H7 (cell line): ENCODE measurements around the gene OR4D6. TPM values are rescaled to one million over a fixed set of nuclear protein-coding genes. Genes with fewer than 3 reads are reported as not detected.

ENCODE experiments used
- DNase-seq: peaks from one replicate; pipeline ENCODE4 v3.0.0; 2012
- H3K27me3 ChIP-seq: 2 replicates; pipeline ENCODE4 v1.6.0; 2011; ENCODE audit warnings: mild to moderate bottlenecking, low read length; ENCODE audit not compliant: control insufficient read depth, insufficient read depth
- H3K36me3 ChIP-seq: replicated peaks from 2 replicates; pipeline ENCODE4 v1.5.1; 2011; ENCODE audit warnings: low read length; ENCODE audit not compliant: control insufficient read depth, insufficient read depth
- H3K4me3 ChIP-seq: 2 replicates; pipeline ENCODE4 v1.5.1; 2011; ENCODE audit warnings: low read depth, mild to moderate bottlenecking, control low read depth, low read length, moderate library complexity; ENCODE audit not compliant: insufficient read depth
- total RNA-seq: library from RNA; depleted of rRNA; stranded (reverse); fragments of >200 nt; shearing (Covaris generic); gene quantifications from 2 replicates; pipeline ENCODE4 v1.2.3, GENCODE V29; 2014; rRNA removed

OR4D6 gene
- total RNA-seq, 1 experiment from 2014 or later: not detected

DNA sequence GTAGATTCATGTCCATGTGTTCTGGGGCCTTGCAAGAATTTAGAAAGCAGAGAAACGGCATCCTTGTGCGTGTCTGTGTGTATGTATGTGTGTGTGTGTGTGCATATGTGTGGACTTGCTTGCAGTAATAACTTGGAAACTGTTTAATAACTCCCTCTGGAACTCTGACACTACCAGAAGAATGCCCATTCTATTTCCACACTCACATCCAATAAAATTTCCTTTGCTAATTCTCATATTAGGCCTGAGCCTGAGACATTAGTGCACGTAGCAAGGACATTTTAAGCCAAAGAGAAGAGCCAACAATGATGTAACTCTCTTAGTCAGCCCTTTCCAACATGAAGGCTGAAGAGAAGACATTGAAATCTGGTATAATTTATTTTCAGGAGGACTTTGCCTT is 3.2 kb downstream of the OR4D6 start:
- H3K27me3 ChIP-seq: no peaks in the 10 kb centered on the region
- DNase-seq: no peak
- H3K4me3 ChIP-seq: no peak overlapping the region
- no peaks in the 10 kb centered on the region for H3K36me3 ChIP-seq

GRCh38 chr11:59463190-59463641 is 6.5 kb downstream of the OR4D6 start:
- no peak overlapping the region for H3K4me3 ChIP-seq
- DNase-seq: peak; percentile 12
- no peaks in the 10 kb centered on the region for H3K27me3 ChIP-seq
- H3K36me3 ChIP-seq: no peaks in the 10 kb centered on the region

GRCh38 chr11:59473015-59473414 is 16.3 kb downstream of the OR4D6 start, which contains the start of gene OR4D10:
TSS of gene OR4D10 (plus strand) at chr11:59473315. CDS start at chr11:59477430, 4,115 bp downstream.
- no peak for DNase-seq
- no peaks in the 10 kb centered on the region for H3K36me3 ChIP-seq
- H3K4me3 ChIP-seq: no peak within 1 kb of the TSS
- H3K27me3 ChIP-seq: no peaks in the 10 kb centered on the region

GRCh38 chr11:59475176-59475575 is 18.4 kb downstream of the OR4D6 start:
- no peak for DNase-seq
- no peaks in the 10 kb centered on the region for H3K27me3 ChIP-seq
- H3K4me3 ChIP-seq: no peak overlapping the region
- no peaks in the 10 kb centered on the region for H3K36me3 ChIP-seq

- H3K36me3 ChIP-seq: no peaks in the 10 kb centered on the region
- no peak for DNase-seq
- H3K27me3 ChIP-seq: no peaks in the 10 kb centered on the region
- no peak overlapping the region for H3K4me3 ChIP-seq
Observed at GRCh38 chr11:59479906-59480305, 23.1 kb downstream of the OR4D6 start.

- no peak overlapping the region for H3K4me3 ChIP-seq
- no peaks in the 10 kb centered on the region for H3K36me3 ChIP-seq
- no peak for DNase-seq
- no peaks in the 10 kb centered on the region for H3K27me3 ChIP-seq
Observed at GRCh38 chr11:59480359-59480758, 23.6 kb downstream of the OR4D6 start.

DNA sequence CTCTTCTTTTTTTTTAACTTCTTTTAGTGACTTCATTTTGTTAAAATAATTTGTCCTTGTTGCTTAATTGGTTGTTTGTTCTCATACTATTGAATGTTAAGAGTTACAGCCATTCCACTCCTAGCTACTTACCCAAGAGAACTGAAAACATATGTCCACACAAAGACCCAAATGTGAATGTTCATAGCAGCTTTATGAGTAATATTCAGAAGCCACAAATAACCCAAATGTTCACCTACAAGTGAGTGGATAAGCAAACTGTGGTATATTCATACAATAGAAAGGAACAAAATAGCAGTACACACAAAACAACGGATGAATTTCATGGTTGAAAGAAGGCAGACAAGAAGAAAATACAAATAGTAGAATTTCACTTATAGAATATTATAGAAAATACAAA is 45.2 kb downstream of the OR4D6 start:
- no peak for DNase-seq
- H3K27me3 ChIP-seq: no peaks in the 10 kb centered on the region
- H3K4me3 ChIP-seq: no peak overlapping the region
- H3K36me3 ChIP-seq: no peaks in the 10 kb centered on the region

DNA sequence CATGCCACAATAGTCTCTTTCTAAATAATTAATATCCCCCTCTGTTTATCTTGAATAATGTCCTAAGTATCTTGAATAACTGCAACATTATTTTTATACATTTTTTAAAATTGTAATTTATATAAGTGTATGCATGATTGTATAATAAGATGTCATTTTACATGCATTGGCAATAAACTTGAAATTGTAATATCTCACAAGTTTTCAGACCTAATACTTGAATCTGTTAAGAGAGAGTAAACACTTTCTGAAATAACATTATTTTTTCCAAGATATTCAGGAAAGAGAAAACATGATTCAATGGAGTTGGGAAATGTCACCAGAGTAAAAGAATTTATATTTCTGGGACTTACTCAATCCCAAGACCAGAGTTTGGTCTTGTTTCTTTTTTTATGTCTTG is 46.5 kb downstream of the OR4D6 start, which contains the start of gene OR4D11:
Gene OR4D11, plus strand, starts transcription at position 301 of the 400 bp plus-strand sequence. Its CDS starts 0 bp downstream, at position 301.
- DNase-seq: no peak
- Histone ChIP-seq H3K4me3 (no peak within 1 kb of the TSS), H3K36me3 (no peaks in the 10 kb centered on the region), H3K27me3 (no peaks in the 10 kb centered on the region)

Other genes with a start within 250 kb of the OR4D6 start
- not detected in 2 replicates for gene MPEG1, start 244.0 kb upstream of the OR4D6 start, total RNA-seq
- not detected in 2 replicates for gene OR5AN1, start 98.1 kb upstream of the OR4D6 start, total RNA-seq
- gene OR5A2, start 30.5 kb upstream of the OR4D6 start, total RNA-seq: not detected in 2 replicates
- not detected in 2 replicates for gene OR5A1, start 20.5 kb upstream of the OR4D6 start, total RNA-seq
- gene OR4D10, start 16.4 kb downstream of the OR4D6 start, total RNA-seq: not detected in 2 replicates
- gene OR4D11, start 46.6 kb downstream of the OR4D6 start, total RNA-seq: not detected in 2 replicates
- not detected in 2 replicates for gene OR4D9, start 54.6 kb downstream of the OR4D6 start, total RNA-seq
- 18.4 and 27.3 TPM in 2 replicates for gene OSBP, start 158.8 kb downstream of the OR4D6 start, total RNA-seq
- gene PATL1, start 212.1 kb downstream of the OR4D6 start, total RNA-seq: 13.5 and 14.7 TPM in 2 replicates